Measurements from ENCODE around the gene NKAIN2.

NKAIN2 gene

DNA sequence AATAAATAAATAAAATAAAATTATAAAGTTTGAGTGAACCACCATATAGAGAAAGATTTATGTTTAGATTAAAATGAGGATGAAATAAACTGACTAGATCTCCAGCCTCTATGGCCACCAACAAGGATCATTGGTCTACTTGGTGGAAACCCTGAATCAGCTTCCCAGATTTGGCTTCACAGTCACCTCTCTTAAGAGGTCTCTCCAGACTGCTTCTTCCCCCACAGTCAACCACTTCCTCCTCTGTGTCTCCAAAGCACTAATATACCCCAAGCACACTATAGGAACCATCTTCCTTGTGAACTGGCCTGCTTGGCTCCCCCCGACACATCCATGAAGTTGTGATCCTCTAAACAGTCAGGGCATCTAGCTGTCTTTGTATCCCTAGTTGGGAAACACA, 629.0 kb downstream of the NKAIN2 start:
- TF ChIP-seq ZNF24 (tag by site-specific recombination; IDR thresholded peaks at IDR 0.05) (no peak), ZNF677 (tag by site-specific recombination; IDR thresholded peaks at IDR 0.05) (no peak), KLF9 (tag by site-specific recombination; IDR thresholded peaks at IDR 0.05; ENCODE audit: low read depth) (no peak), ZNF707 (tag by site-specific recombination; IDR thresholded peaks at IDR 0.05) (no peak), RBAK (tag by site-specific recombination; IDR thresholded peaks at IDR 0.05) (no peak), ZNF670 (tag by site-specific recombination; IDR thresholded peaks at IDR 0.05; ENCODE audit: low read depth) (no peak)
- TF ChIP-seq, protein P1, sequence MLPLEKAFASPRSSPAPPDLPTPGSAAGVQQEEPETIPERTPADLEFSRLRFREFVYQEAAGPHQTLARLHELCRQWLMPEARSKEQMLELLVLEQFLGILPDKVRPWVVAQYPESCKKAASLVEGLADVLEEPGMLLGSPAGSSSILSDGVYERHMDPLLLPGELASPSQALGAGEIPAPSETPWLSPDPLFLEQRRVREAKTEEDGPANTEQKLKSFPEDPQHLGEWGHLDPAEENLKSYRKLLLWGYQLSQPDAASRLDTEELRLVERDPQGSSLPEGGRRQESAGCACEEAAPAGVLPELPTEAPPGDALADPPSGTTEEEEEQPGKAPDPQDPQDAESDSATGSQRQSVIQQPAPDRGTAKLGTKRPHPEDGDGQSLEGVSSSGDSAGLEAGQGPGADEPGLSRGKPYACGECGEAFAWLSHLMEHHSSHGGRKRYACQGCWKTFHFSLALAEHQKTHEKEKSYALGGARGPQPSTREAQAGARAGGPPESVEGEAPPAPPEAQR (tag by site-specific recombination; IDR thresholded peaks at IDR 0.05): no peak
- TF ChIP-seq, protein P2, sequence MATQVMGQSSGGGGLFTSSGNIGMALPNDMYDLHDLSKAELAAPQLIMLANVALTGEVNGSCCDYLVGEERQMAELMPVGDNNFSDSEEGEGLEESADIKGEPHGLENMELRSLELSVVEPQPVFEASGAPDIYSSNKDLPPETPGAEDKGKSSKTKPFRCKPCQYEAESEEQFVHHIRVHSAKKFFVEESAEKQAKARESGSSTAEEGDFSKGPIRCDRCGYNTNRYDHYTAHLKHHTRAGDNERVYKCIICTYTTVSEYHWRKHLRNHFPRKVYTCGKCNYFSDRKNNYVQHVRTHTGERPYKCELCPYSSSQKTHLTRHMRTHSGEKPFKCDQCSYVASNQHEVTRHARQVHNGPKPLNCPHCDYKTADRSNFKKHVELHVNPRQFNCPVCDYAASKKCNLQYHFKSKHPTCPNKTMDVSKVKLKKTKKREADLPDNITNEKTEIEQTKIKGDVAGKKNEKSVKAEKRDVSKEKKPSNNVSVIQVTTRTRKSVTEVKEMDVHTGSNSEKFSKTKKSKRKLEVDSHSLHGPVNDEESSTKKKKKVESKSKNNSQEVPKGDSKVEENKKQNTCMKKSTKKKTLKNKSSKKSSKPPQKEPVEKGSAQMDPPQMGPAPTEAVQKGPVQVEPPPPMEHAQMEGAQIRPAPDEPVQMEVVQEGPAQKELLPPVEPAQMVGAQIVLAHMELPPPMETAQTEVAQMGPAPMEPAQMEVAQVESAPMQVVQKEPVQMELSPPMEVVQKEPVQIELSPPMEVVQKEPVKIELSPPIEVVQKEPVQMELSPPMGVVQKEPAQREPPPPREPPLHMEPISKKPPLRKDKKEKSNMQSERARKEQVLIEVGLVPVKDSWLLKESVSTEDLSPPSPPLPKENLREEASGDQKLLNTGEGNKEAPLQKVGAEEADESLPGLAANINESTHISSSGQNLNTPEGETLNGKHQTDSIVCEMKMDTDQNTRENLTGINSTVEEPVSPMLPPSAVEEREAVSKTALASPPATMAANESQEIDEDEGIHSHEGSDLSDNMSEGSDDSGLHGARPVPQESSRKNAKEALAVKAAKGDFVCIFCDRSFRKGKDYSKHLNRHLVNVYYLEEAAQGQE (tag by site-specific recombination; IDR thresholded peaks at IDR 0.05): no peak
- POLR2A ChIA-PET: no interaction called here

DNA sequence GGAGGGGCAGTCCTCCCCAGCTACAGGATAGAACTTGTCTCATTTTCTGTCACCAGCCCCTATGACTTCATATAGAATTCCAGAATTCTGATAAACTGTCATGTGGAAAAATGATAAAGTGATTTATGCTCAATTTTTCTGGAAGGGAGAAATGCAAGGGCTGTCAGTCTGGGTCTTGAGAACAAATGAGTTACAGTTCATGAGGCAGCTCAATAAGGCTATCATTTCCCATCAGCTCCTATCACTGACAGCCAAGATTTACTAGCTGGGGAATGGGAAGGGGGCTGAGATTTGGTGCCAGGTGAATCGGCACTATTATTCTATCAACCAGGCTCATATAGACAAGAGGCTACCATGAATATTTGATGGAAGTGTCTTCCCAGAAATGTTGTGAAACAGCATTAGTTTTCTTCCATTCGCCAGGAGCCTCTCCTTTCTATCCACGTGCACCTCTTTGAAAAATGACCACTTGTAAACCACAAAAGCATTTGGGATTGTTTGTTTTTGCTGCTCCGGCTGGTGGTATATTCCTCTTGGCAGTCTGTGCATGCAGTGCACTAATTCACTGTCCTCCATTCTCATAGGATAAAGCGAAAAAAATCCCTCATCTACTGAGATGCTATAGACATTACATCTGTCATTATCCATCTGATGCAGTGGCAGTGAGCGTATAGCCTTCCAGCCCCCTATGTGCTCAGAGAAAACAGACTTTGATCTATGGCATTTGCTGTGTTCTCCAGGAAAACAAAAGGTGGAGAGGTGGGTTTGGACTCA, 629.9 kb downstream of the NKAIN2 start:
- CTCF ChIA-PET: interaction anchor here (0.6 kb wide), 2 partner anchors 19 to 945 kb away, joined by 3 to 5 read pairs; no protein-coding TSS in a partner anchor
- Histone ChIP-seq H3K27ac (ENCODE audit: extremely low read depth, low read depth, low read length) (no peak overlapping the region), H3K4me1 (ENCODE audit: control insufficient read depth, insufficient read depth, low read length) (peaks cover 10% of the 10 kb centered on the region), H3K36me3 (ENCODE audit: control insufficient read depth in 2 of 2, insufficient read depth in 1 of 2, low read length in 2 of 2) (no peaks in the 10 kb centered on the region), H3K4me3 (ENCODE audit: low read depth, low read length) (no peak overlapping the region), H3K9me3 (ENCODE audit: control insufficient read depth, insufficient read depth, low read depth, low read length) (no peaks in the 10 kb centered on the region)
- POLR2A ChIA-PET: no interaction called here
- TF ChIP-seq ZNF501 (tag by site-specific recombination; IDR thresholded peaks at IDR 0.05) (no peak), ZNF701 (tag by site-specific recombination; IDR thresholded peaks at IDR 0.05) (no peak), ZNF211 (tag by site-specific recombination; IDR thresholded peaks at IDR 0.05; ENCODE audit: low read depth) (no peak), SP7 (tag by site-specific recombination; IDR thresholded peaks at IDR 0.05) (0 out of 2 replicates have a peak, but pooled peaks have one; percentile 26), FEZF1 (tag by site-specific recombination; IDR thresholded peaks at IDR 0.05) (peak; percentile 74), TRIM28 (IDR thresholded peaks at IDR 0.05; ENCODE audit: borderline replicate concordance, low read length) (peak; percentile 54; the same call in 1 of the 2 replicates), ZNF266 (tag by site-specific recombination; IDR thresholded peaks at IDR 0.05; ENCODE audit: low read depth) (no peak), KLF16 (tag by site-specific recombination; IDR thresholded peaks at IDR 0.05) (no peak), ZNF530 (tag by site-specific recombination; IDR thresholded peaks at IDR 0.05; ENCODE audit: low read depth) (no peak), OSR2 (tag by site-specific recombination; IDR thresholded peaks at IDR 0.05) (peak; percentile 58; the same call in 1 of the 2 replicates), ZNF157 (tag by site-specific recombination; IDR thresholded peaks at IDR 0.05) (no peak), ZNF174 (tag by site-specific recombination; IDR thresholded peaks at IDR 0.05) (no peak)
- TF ChIP-seq, protein P3, sequence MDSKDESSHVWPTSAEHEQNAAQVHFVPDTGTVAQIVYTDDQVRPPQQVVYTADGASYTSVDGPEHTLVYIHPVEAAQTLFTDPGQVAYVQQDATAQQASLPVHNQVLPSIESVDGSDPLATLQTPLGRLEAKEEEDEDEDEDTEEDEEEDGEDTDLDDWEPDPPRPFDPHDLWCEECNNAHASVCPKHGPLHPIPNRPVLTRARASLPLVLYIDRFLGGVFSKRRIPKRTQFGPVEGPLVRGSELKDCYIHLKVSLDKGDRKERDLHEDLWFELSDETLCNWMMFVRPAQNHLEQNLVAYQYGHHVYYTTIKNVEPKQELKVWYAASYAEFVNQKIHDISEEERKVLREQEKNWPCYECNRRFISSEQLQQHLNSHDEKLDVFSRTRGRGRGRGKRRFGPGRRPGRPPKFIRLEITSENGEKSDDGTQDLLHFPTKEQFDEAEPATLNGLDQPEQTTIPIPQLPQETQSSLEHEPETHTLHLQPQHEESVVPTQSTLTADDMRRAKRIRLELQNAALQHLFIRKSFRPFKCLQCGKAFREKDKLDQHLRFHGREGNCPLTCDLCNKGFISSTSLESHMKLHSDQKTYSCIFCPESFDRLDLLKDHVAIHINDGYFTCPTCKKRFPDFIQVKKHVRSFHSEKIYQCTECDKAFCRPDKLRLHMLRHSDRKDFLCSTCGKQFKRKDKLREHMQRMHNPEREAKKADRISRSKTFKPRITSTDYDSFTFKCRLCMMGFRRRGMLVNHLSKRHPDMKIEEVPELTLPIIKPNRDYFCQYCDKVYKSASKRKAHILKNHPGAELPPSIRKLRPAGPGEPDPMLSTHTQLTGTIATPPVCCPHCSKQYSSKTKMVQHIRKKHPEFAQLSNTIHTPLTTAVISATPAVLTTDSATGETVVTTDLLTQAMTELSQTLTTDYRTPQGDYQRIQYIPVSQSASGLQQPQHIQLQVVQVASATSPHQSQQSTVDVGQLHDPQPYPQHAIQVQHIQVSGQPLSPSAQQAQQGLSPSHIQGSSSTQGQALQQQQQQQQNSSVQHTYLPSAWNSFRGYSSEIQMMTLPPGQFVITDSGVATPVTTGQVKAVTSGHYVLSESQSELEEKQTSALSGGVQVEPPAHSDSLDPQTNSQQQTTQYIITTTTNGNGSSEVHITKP (tag by site-specific recombination; IDR thresholded peaks at IDR 0.05): peak; percentile 83
- TF ChIP-seq, protein P4, sequence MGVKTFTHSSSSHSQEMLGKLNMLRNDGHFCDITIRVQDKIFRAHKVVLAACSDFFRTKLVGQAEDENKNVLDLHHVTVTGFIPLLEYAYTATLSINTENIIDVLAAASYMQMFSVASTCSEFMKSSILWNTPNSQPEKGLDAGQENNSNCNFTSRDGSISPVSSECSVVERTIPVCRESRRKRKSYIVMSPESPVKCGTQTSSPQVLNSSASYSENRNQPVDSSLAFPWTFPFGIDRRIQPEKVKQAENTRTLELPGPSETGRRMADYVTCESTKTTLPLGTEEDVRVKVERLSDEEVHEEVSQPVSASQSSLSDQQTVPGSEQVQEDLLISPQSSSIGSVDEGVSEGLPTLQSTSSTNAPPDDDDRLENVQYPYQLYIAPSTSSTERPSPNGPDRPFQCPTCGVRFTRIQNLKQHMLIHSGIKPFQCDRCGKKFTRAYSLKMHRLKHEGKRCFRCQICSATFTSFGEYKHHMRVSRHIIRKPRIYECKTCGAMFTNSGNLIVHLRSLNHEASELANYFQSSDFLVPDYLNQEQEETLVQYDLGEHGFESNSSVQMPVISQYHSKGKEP (tag by site-specific recombination; IDR thresholded peaks at IDR 0.05): peak; percentile 60; the same call in 1 of the 2 replicates
- TF ChIP-seq, protein P5, sequence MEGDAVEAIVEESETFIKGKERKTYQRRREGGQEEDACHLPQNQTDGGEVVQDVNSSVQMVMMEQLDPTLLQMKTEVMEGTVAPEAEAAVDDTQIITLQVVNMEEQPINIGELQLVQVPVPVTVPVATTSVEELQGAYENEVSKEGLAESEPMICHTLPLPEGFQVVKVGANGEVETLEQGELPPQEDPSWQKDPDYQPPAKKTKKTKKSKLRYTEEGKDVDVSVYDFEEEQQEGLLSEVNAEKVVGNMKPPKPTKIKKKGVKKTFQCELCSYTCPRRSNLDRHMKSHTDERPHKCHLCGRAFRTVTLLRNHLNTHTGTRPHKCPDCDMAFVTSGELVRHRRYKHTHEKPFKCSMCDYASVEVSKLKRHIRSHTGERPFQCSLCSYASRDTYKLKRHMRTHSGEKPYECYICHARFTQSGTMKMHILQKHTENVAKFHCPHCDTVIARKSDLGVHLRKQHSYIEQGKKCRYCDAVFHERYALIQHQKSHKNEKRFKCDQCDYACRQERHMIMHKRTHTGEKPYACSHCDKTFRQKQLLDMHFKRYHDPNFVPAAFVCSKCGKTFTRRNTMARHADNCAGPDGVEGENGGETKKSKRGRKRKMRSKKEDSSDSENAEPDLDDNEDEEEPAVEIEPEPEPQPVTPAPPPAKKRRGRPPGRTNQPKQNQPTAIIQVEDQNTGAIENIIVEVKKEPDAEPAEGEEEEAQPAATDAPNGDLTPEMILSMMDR (tag by site-specific recombination; IDR thresholded peaks at IDR 0.05): no peak

More for the DNA sequence above, 629.0 kb downstream of the NKAIN2 start:
- no peak overlapping the region for H3K4me3 ChIP-seq (ENCODE audit: low read depth, low read length)
- CTCF ChIA-PET: no interaction called here
- H3K27ac ChIP-seq (ENCODE audit: extremely low read depth, low read depth, low read length): no peak overlapping the region
- no peaks in the 10 kb centered on the region for H3K36me3 ChIP-seq (ENCODE audit: control insufficient read depth in 2 of 2, insufficient read depth in 1 of 2, low read length in 2 of 2)
- H3K9me3 ChIP-seq (ENCODE audit: control insufficient read depth, insufficient read depth, low read depth, low read length): no peaks in the 10 kb centered on the region
- peaks cover 10% of the 10 kb centered on the region for H3K4me1 ChIP-seq (ENCODE audit: control insufficient read depth, insufficient read depth, low read length)
